ENCODE measurements around the gene TRABD2B. TPM values are rescaled to one million over a fixed set of nuclear protein-coding genes. Genes with fewer than 3 reads are reported as not detected.
A peak's percentile ranks its signal among the peaks of the same experiment; 100 is the strongest.

The TRABD2B gene
- total and polyA plus RNA-seq, 2 of the 13 experiments (the other 11 are each of a cell fraction or from before 2014, with no cell fraction given) = 0.04 TPM; not detected in 1

GRCh38 chr1:47766832-47767740 is 230.1 kb downstream of the TRABD2B start (continued):
- TF ChIP-seq HOXD1 (CRISPR knock-in tag; IDR thresholded peaks at IDR 0.05) (no peak), ZNF749 (CRISPR knock-in tag; IDR thresholded peaks at IDR 0.05; ENCODE audit: borderline replicate concordance) (no peak), ZNF136 (CRISPR knock-in tag; IDR thresholded peaks at IDR 0.05; ENCODE audit: low read depth) (no peak), KIAA2018 (CRISPR knock-in tag; IDR thresholded peaks at IDR 0.05; ENCODE audit: borderline replicate concordance) (no peak), TBL1XR1 (IDR thresholded peaks at IDR 0.05; ENCODE audit: borderline replicate concordance, low read length, partially characterized antibody) (no peak), ZNF282 (IDR thresholded peaks at IDR 0.05; ENCODE audit: partially characterized antibody) (no peak), ZNF891 (CRISPR knock-in tag; IDR thresholded peaks at IDR 0.05) (no peak), EP300 (IDR thresholded peaks at IDR 0.05; ENCODE audit: low read depth in 2 of 2, low read length in 2 of 2) (no peak), EP300 (CRISPR knock-in tag; IDR thresholded peaks at IDR 0.05; ENCODE audit: borderline replicate concordance) (no peak), ZNF530 (CRISPR knock-in tag; IDR thresholded peaks at IDR 0.05; ENCODE audit: low read depth) (no peak), ASH2L (IDR thresholded peaks at IDR 0.05; ENCODE audit: insufficient read length, low read depth, low read length) (no peak), ZNF607 (CRISPR knock-in tag; IDR thresholded peaks at IDR 0.05; ENCODE audit: borderline replicate concordance) (0 out of 2 replicates have a peak, but pooled peaks have one; percentile 39), PHF20 (CRISPR knock-in tag; IDR thresholded peaks at IDR 0.05) (0 out of 2 replicates have a peak, but pooled peaks have one; percentile 23), MAFF (IDR thresholded peaks at IDR 0.05; ENCODE audit: low read depth, low read length) (no peak), MIXL1 (CRISPR knock-in tag; IDR thresholded peaks at IDR 0.05) (no peak), HNF4G (IDR thresholded peaks at IDR 0.05; ENCODE audit: borderline replicate concordance, low read depth, low read length) (peak; percentile 4; the same call in 1 of the 2 replicates), HNF4G (CRISPR knock-in tag; IDR thresholded peaks at IDR 0.05; ENCODE audit: borderline replicate concordance, low read depth) (no peak), TEF (CRISPR knock-in tag; IDR thresholded peaks at IDR 0.05) (no peak), ZSCAN25 (CRISPR knock-in tag; IDR thresholded peaks at IDR 0.05) (no peak)
